Upper lobe of left lung (tissue), 6 donors: Measurements from ENCODE around the gene CELF3. TPM values are rescaled to one million over a fixed set of nuclear protein-coding genes. Genes with fewer than 3 reads are reported as not detected.

Experiments used
- ATAC-seq, 2 donors: fragments of 200-7000 bp; cut with Tn5 transposase; one replicate each; pipeline ENCODE4 v1.9.1; 2022; ENCODE audit warnings: mild to moderate bottlenecking in 2 of 2, moderate library complexity in 2 of 2; ENCODE audit not compliant: low FRiP score in 2 of 2
- DNase-seq, 2 donors: peaks; one replicate each; pipeline ENCODE4 v3.0.0-alpha.2; 2019 to 2020
- H3K27ac ChIP-seq, 4 donors: fragments of 200-600 bp; sonication (generic); one replicate each; pipeline ENCODE4 v1.5.1; 2016 to 2019
- H3K27me3 ChIP-seq, 4 donors: fragments of 200-600 bp; sonication (generic); one replicate each; pipeline ENCODE4 v1.5.1; 2017 to 2019
- H3K36me3 ChIP-seq, 4 donors: fragments of 200-600 bp; sonication (generic); one replicate each; pipeline ENCODE4 v1.5.1; 2016 to 2019
- H3K4me1 ChIP-seq, 4 donors: fragments of 200-600 bp; sonication (generic); one replicate each; pipeline ENCODE4 v1.5.1; 2018 to 2019
- H3K4me3 ChIP-seq, 4 donors: fragments of 200-600 bp; sonication (generic); one replicate each; pipeline ENCODE4 v1.5.1; 2017 to 2019; ENCODE audit warnings: mild to moderate bottlenecking in 2 of 4, moderate library complexity in 1 of 4
- H3K9me3 ChIP-seq, 4 donors: fragments of 200-600 bp; sonication (generic); one replicate each; pipeline ENCODE4 v1.5.1; 2018 to 2019
- EP300 ChIP-seq, 4 donors: sonication (generic); formaldehyde crosslinking; IDR thresholded peaks; one replicate each; pipeline ENCODE4 v1.5.1; 2017; ENCODE audit warnings: antibody characterized with exemption in 4 of 4, control low read depth in 2 of 4
- POLR2A ChIP-seq, 4 donors: fragments of 450-650 bp; IDR thresholded peaks; one replicate each; pipeline ENCODE4 v1.5.1; 2016 to 2017; ENCODE audit warnings: antibody characterized with exemption in 4 of 4, mild to moderate bottlenecking in 2 of 4
- POLR2AphosphoS5 ChIP-seq, 2 donors: sonication (generic); formaldehyde crosslinking; IDR thresholded peaks; one replicate each; pipeline ENCODE4 v1.5.1; 2017; ENCODE audit warnings: antibody characterized with exemption in 2 of 2
- WGBS, 2 donors: methylation state at CpG; one replicate each; pipeline ENCODE4 v1.1.5; 2017 to 2018; 5-methylcytosine and 5-hydroxymethylcytosine counted together
- small RNA-seq, 4 donors: library from RNA; depleted of rRNA; stranded (forward); fragments of <200 nt; gene quantifications; one replicate each; pipeline ENCODE3, GENCODE V24; 2016
- total RNA-seq, 6 donors: library from RNA; depleted of rRNA in 4 of 6; stranded (reverse); fragments of >200 nt in 4 of 6; gene quantifications; one replicate each; pipeline versions ENCODE4 v1.1.0 to v1.2.1, GENCODE V29; 2016 to 2021
- TF ChIP-seq, protein P1 (sequence below), 6 experiments: fragments of 450-650 bp in 4 of 6; fragments of 200-600 bp in 2 of 6; sonication (generic) in 2 of 6; IDR thresholded peaks; one replicate each; pipeline ENCODE4 v1.5.1; 2016 to 2019; ENCODE audit warnings: antibody characterized with exemption in 6 of 6
- donor health status: DM: no; HTN: no; CAD: no; lungs with moderate emphysema.
- donor health status: DM: no; HTN: yes; CAD: no; lungs with severe emphysema.

Gene CELF3
- total RNA-seq, 6 donors from 2014 or later: 0.13 TPM; not detected in 5

DNA sequence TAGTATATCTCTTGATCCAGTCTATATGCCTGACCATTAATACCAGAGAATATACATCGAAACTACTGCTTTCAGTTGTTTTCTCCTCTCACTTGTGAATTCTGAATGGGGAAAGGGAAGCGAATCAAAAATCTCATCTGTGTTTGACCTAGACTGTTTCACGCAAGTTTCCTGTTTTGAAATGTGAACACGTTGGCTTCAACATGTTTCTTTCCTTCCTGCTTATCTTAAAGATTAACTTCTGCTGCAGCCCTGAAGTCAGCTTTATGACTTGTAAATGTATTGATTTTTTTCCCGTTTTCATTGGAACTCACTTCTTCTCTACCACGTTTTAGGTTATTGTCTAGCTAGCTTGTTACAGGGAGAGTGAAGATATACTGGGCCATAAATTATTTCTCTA, 54.9 kb downstream of the CELF3 start:
- Histone ChIP-seq H3K4me1 (no peaks in the 10 kb centered on the region), H3K27me3 (no peaks in the 10 kb centered on the region), H3K9me3 (no peaks in the 10 kb centered on the region), H3K27ac (peak overlapping the region in 2 of 4 donors; percentile 54 to 67), H3K36me3 (peaks cover 9 to 45% (median 21%) of the 10 kb centered on the region in 4 donors), H3K4me3 (no peak overlapping the region)
- 45 to 52% methylated on average over 6 of the region's 6 CpGs for WGBS, 2 donors
- no peak for DNase-seq
- ATAC-seq: no peak
- no peak for TF ChIP-seq EP300 (IDR thresholded peaks at IDR 0.05)

GRCh38 chr1:151655371-151655770, 61.2 kb downstream of the CELF3 start:
- peaks cover 8 to 31% (median 17%) of the 10 kb centered on the region in 4 donors for H3K4me1 ChIP-seq
- no peak overlapping the region for H3K4me3 ChIP-seq
- no peak for TF ChIP-seq POLR2A (IDR thresholded peaks at IDR 0.05)
- TF ChIP-seq, protein P1, sequence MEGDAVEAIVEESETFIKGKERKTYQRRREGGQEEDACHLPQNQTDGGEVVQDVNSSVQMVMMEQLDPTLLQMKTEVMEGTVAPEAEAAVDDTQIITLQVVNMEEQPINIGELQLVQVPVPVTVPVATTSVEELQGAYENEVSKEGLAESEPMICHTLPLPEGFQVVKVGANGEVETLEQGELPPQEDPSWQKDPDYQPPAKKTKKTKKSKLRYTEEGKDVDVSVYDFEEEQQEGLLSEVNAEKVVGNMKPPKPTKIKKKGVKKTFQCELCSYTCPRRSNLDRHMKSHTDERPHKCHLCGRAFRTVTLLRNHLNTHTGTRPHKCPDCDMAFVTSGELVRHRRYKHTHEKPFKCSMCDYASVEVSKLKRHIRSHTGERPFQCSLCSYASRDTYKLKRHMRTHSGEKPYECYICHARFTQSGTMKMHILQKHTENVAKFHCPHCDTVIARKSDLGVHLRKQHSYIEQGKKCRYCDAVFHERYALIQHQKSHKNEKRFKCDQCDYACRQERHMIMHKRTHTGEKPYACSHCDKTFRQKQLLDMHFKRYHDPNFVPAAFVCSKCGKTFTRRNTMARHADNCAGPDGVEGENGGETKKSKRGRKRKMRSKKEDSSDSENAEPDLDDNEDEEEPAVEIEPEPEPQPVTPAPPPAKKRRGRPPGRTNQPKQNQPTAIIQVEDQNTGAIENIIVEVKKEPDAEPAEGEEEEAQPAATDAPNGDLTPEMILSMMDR (IDR thresholded peaks at IDR 0.05): no peak
- TF ChIP-seq POLR2AphosphoS5 (IDR thresholded peaks at IDR 0.05): no peak
- no peak for TF ChIP-seq EP300 (IDR thresholded peaks at IDR 0.05)
- peaks cover 9 to 17% (median 14%) of the 10 kb centered on the region in 4 donors for H3K36me3 ChIP-seq
- DNase-seq: no peak
- no peaks in the 10 kb centered on the region for H3K9me3 ChIP-seq
- H3K27me3 ChIP-seq: no peaks in the 10 kb centered on the region
- 34 to 44% methylated on average over 3 of the region's 3 CpGs for WGBS, 2 donors
- ATAC-seq: peak in 1 of 2 donors; percentile 12
- peak overlapping the region in 2 of 4 donors; percentile 62 to 79 for H3K27ac ChIP-seq

DNA sequence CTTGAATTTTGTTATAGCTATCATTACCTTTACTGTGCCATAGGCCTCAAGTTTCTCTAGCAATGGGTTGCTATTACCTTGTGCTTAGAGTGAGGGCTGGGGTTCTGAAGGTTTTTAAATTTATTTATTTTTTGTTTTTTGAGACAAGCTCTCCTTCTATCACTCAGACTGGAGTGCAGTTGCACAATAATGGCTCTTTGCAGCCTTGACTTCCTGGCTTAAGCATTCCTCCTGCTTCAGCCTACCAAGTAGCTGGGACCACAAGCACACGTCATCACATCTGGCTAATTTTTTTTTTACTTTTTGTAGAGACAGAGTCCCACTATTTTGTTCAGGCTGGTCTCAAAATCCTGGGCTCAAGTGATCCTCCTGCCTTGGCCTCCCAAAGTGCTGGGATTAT, 63.2 kb downstream of the CELF3 start:
- WGBS, 2 donors: 35 to 41% methylated on average over 1 of the region's 1 CpG
- H3K4me1 ChIP-seq: peaks cover 8 to 38% (median 17%) of the 10 kb centered on the region in 4 donors
- H3K4me3 ChIP-seq: no peak overlapping the region
- H3K27me3 ChIP-seq: no peaks in the 10 kb centered on the region
- DNase-seq (peak in 1 of 2 donors; percentile 66), ATAC-seq (peak in 1 of 2 donors; percentile 81)
- H3K27ac ChIP-seq: peak overlapping the region in 3 of 4 donors; percentile 28 to 79 (median 62)
- no peak for TF ChIP-seq POLR2AphosphoS5 (IDR thresholded peaks at IDR 0.05)
- no peak for TF ChIP-seq POLR2A (IDR thresholded peaks at IDR 0.05)
- peaks cover 0 to 9% (median 2%) of the 10 kb centered on the region in 4 donors for H3K36me3 ChIP-seq
- no peaks in the 10 kb centered on the region for H3K9me3 ChIP-seq

Small RNAs within 50 kb of the gene (small RNA-seq; reads per million reads assigned to genes)
- 0 reads per million in 4 donors for gene RNU6-662P

Other genes starting within 250 kb of the CELF3 start
- 100 to 1,000 TPM in 3 of 6 donors, 10 to 100 TPM in 3; 51.6 to 223 (median 99.2) TPM for gene CGN, start 205.4 kb downstream of the CELF3 start, total RNA-seq
- 10 to 100 TPM in 5 of 6 donors, 1 to 10 TPM in 1; 9.9 to 18.1 (median 12.5) TPM for gene TUFT1, start 176.5 kb downstream of the CELF3 start, total RNA-seq
- gene SNX27, start 104.8 kb downstream of the CELF3 start, total RNA-seq: 10 to 100 TPM; 35.0 to 62.9 (median 51.9) TPM
- gene RIIAD1, start 4.7 kb upstream of the CELF3 start, total RNA-seq: 10 to 100 TPM in 1 of 6 donors, 1 to 10 TPM in 3, not detected in 2; 2.5 to 20.7 (median 6.3) TPM
- 10 to 100 TPM; 27.6 to 94.3 (median 53.2) TPM for gene MRPL9, start 46.7 kb upstream of the CELF3 start, total RNA-seq
- 10 to 100 TPM in 5 of 6 donors, 1 to 10 TPM in 1; 7.3 to 17.0 (median 13.1) TPM for gene TDRKH, start 73.7 kb upstream of the CELF3 start, total RNA-seq
- under 1 TPM in 5 of 6 donors, not detected in 1; 0.22 to 0.89 (median 0.61) TPM for gene LINGO4, start 88.6 kb upstream of the CELF3 start, total RNA-seq
- gene RORC, start 115.0 kb upstream of the CELF3 start, total RNA-seq: 10 to 100 TPM; 10.3 to 46.2 (median 24.1) TPM
- gene C2CD4D, start 123.0 kb upstream of the CELF3 start, total RNA-seq: 1 to 10 TPM in 2 of 6 donors, under 1 TPM in 2, not detected in 2; 0.29 to 3.6 (median 0.78) TPM
- gene THEM5, start 136.9 kb upstream of the CELF3 start, total RNA-seq: not detected
- gene THEM4, start 192.7 kb upstream of the CELF3 start, total RNA-seq: 10 to 100 TPM; 11.9 to 39.8 (median 15.5) TPM